HEK293 (cell line): ENCODE measurements around the gene ANKRD11.

Experiments used
- CTCF ChIA-PET: fragments of 350-600 bp; formaldehyde crosslinking; extraction: SDS; loops from one replicate; lab custom pipeline; 2021; ENCODE audit warnings: antibody characterized with exemption; lab: Yijun Ruan, JAX
- POLR2A ChIA-PET: fragments of 300-600 bp; formaldehyde crosslinking; extraction: SDS; loops from one replicate; lab custom pipeline; 2020; ENCODE audit warnings: antibody characterized with exemption, inconsistent platforms; lab: Yijun Ruan, JAX
- H3K27ac ChIP-seq: fragments of 200-500 bp; sonication (Bioruptor generic); 2 replicates; pipeline ENCODE4 v1.5.1; 2014; ENCODE audit warnings: low read depth, low read length, control low read depth, inconsistent platforms; ENCODE audit errors: extremely low read depth
- H3K36me3 ChIP-seq, 2 experiments: fragments of 200-500 bp in 1 of 2; sonication (Bioruptor generic) in 1 of 2; 1 replicate in 1 of 2; 2 replicates in 1 of 2; pipeline ENCODE4 v1.5.1; 2014 to 2017; ENCODE audit warnings: inconsistent platforms in 2 of 2, low read length in 2 of 2; ENCODE audit not compliant: control insufficient read depth in 2 of 2, insufficient read depth in 1 of 2
- H3K4me1 ChIP-seq: fragments of 200-500 bp; sonication (Bioruptor generic); 2 replicates; pipeline ENCODE4 v1.5.1; 2014; ENCODE audit warnings: mild to moderate bottlenecking, low read length, inconsistent platforms; ENCODE audit not compliant: control insufficient read depth, insufficient read depth
- H3K4me3 ChIP-seq: 2 replicates; pipeline ENCODE4 v1.5.1; 2011; ENCODE audit warnings: low read depth, mild to moderate bottlenecking, control low read depth, low read length, moderate library complexity
- H3K9me3 ChIP-seq: fragments of 200-500 bp; sonication (Bioruptor generic); 2 replicates; pipeline ENCODE4 v1.5.1; 2014; ENCODE audit warnings: low read depth, low read length, inconsistent platforms; ENCODE audit not compliant: control insufficient read depth, insufficient read depth
- AEBP2 ChIP-seq: fragments of 450-650 bp; formaldehyde crosslinking; IDR thresholded peaks from 2 replicates; pipeline ENCODE4 v1.5.1; 2016; ENCODE audit warnings: missing biosample characterization, missing genetic modification characterization, borderline replicate concordance
- BCL6B ChIP-seq: fragments of 450-650 bp; formaldehyde crosslinking; IDR thresholded peaks from 2 replicates; pipeline ENCODE4 v1.5.1; 2017; ENCODE audit warnings: missing biosample characterization, missing genetic modification characterization
- GFI1B ChIP-seq: fragments of 450-650 bp; formaldehyde crosslinking; IDR thresholded peaks from 2 replicates; pipeline ENCODE4 v1.5.1; 2016; ENCODE audit warnings: missing biosample characterization, missing genetic modification characterization
- IKZF3 ChIP-seq: fragments of 450-650 bp; IDR thresholded peaks from 2 replicates; pipeline ENCODE4 v1.5.0; 2018; ENCODE audit warnings: missing biosample characterization, mild to moderate bottlenecking, missing genetic modification characterization, moderate library complexity
- KLF7 ChIP-seq: fragments of 450-650 bp; formaldehyde crosslinking; IDR thresholded peaks from 2 replicates; pipeline ENCODE4 v1.5.1; 2016; ENCODE audit warnings: missing biosample characterization, missing genetic modification characterization, borderline replicate concordance
- PRDM10 ChIP-seq: fragments of 450-650 bp; formaldehyde crosslinking; IDR thresholded peaks from 2 replicates; pipeline ENCODE4 v1.5.1; 2016; ENCODE audit warnings: missing biosample characterization, missing genetic modification characterization
- RBAK ChIP-seq: fragments of 450-650 bp; formaldehyde crosslinking; IDR thresholded peaks from 2 replicates; pipeline ENCODE4 v1.5.1; 2016; ENCODE audit warnings: missing biosample characterization, missing genetic modification characterization
- TCF7L2 ChIP-seq: IDR thresholded peaks from 2 replicates; pipeline ENCODE4 v1.6.1; 2011; ENCODE audit warnings: low read depth, mild to moderate bottlenecking, inconsistent platforms, low read length, moderate library complexity, borderline replicate concordance
- ZBTB17 ChIP-seq: fragments of 450-650 bp; formaldehyde crosslinking; IDR thresholded peaks from 2 replicates; pipeline ENCODE4 v1.5.1; 2016; ENCODE audit warnings: missing biosample characterization, missing genetic modification characterization
- ZBTB7A ChIP-seq: fragments of 450-650 bp; formaldehyde crosslinking; IDR thresholded peaks from 2 replicates; pipeline ENCODE4 v1.5.1; 2016; ENCODE audit warnings: low read depth, missing biosample characterization, missing genetic modification characterization
- ZNF146 ChIP-seq: fragments of 450-650 bp; formaldehyde crosslinking; IDR thresholded peaks from 2 replicates; pipeline ENCODE4 v1.5.1; 2016; ENCODE audit warnings: missing biosample characterization, missing genetic modification characterization
- ZNF155 ChIP-seq: fragments of 450-650 bp; formaldehyde crosslinking; IDR thresholded peaks from 2 replicates; pipeline ENCODE4 v1.5.1; 2016; ENCODE audit warnings: missing biosample characterization, missing genetic modification characterization
- ZNF311 ChIP-seq: fragments of 450-650 bp; formaldehyde crosslinking; IDR thresholded peaks from 2 replicates; pipeline ENCODE4 v1.5.1; 2017; ENCODE audit warnings: missing biosample characterization, missing genetic modification characterization, borderline replicate concordance
- ZNF350 ChIP-seq: fragments of 450-650 bp; formaldehyde crosslinking; IDR thresholded peaks from 2 replicates; pipeline ENCODE4 v1.5.0; 2017; ENCODE audit warnings: missing biosample characterization, mild to moderate bottlenecking, missing genetic modification characterization
- ZNF366 ChIP-seq: fragments of 450-650 bp; formaldehyde crosslinking; conservative IDR thresholded peaks from 2 replicates; pipeline ENCODE4 v1.5.1; 2016; ENCODE audit warnings: missing biosample characterization, missing genetic modification characterization
- ZNF37A ChIP-seq: fragments of 450-650 bp; IDR thresholded peaks from 2 replicates; pipeline ENCODE4 v1.5.1; 2018; ENCODE audit warnings: missing biosample characterization, missing genetic modification characterization
- ZNF423 ChIP-seq: fragments of 450-650 bp; formaldehyde crosslinking; IDR thresholded peaks from 2 replicates; pipeline ENCODE4 v1.5.1; 2016; ENCODE audit warnings: missing biosample characterization, missing genetic modification characterization
- ZNF518A ChIP-seq: fragments of 450-650 bp; formaldehyde crosslinking; conservative IDR thresholded peaks from 2 replicates; pipeline ENCODE4 v1.5.1; 2016; ENCODE audit warnings: low read depth, missing biosample characterization, missing genetic modification characterization
- ZNF629 ChIP-seq: fragments of 450-650 bp; formaldehyde crosslinking; IDR thresholded peaks from 2 replicates; pipeline ENCODE4 v1.5.1; 2017; ENCODE audit warnings: missing biosample characterization, missing genetic modification characterization
- ZNF654 ChIP-seq: fragments of 450-650 bp; formaldehyde crosslinking; IDR thresholded peaks from 2 replicates; pipeline ENCODE4 v1.5.1; 2016; ENCODE audit warnings: low read depth, missing biosample characterization, missing genetic modification characterization
- ZNF664 ChIP-seq: fragments of 450-650 bp; formaldehyde crosslinking; IDR thresholded peaks from 2 replicates; pipeline ENCODE4 v1.5.1; 2016; ENCODE audit warnings: missing biosample characterization, missing genetic modification characterization
- ZNF670 ChIP-seq: fragments of 450-650 bp; formaldehyde crosslinking; IDR thresholded peaks from 2 replicates; pipeline ENCODE4 v1.5.1; 2016; ENCODE audit warnings: missing biosample characterization, missing genetic modification characterization, low read depth
- ZNF791 ChIP-seq: fragments of 450-650 bp; formaldehyde crosslinking; IDR thresholded peaks from 2 replicates; pipeline ENCODE4 v1.5.1; 2016; ENCODE audit warnings: missing biosample characterization, missing genetic modification characterization

Gene ANKRD11

GRCh38 chr16:89344458-89344834 lies 145.9 kb downstream of the ANKRD11 start:
- Histone ChIP-seq H3K36me3 (no peaks in the 10 kb centered on the region; a peak in 1 of 3 replicates), H3K4me1 (peaks cover 22% of the 10 kb centered on the region), H3K4me3 (no peak overlapping the region), H3K27ac (no peak overlapping the region; the same call in 1 of the 2 replicates), H3K9me3 (no peaks in the 10 kb centered on the region)
- ChIA-PET POLR2A (interaction anchor here (1.6 kb wide), 1 partner anchor 163 kb away, joined by 5 read pairs; the partner anchor contains the start of gene SPG7), CTCF (no interaction called here)
- TF ChIP-seq ZNF654 (tag by site-specific recombination) (no peak), ZNF791 (no peak), ZBTB7A (tag by site-specific recombination) (no peak), ZNF350 (tag by site-specific recombination) (no peak), ZNF366 (no peak), ZNF146 (tag by site-specific recombination) (no peak), RBAK (tag by site-specific recombination) (no peak), IKZF3 (tag by site-specific recombination) (no peak), ZNF670 (no peak), ZNF629 (tag by site-specific recombination) (no peak), KLF7 (tag by site-specific recombination) (no peak), ZNF37A (no peak), BCL6B (no peak), TCF7L2 (no peak), ZBTB17 (tag by site-specific recombination) (no peak), GFI1B (tag by site-specific recombination) (no peak)

GRCh38 chr16:89343501-89344457 lies 146.6 kb downstream of the ANKRD11 start:
- Histone ChIP-seq H3K36me3 (no peaks in the 10 kb centered on the region; a peak in 1 of 3 replicates), H3K4me3 (peak overlapping the region; percentile 32), H3K9me3 (no peaks in the 10 kb centered on the region), H3K4me1 (peaks cover 22% of the 10 kb centered on the region), H3K27ac (peak overlapping the region; percentile 49; the same call in 1 of the 2 replicates)
- ChIA-PET CTCF (interaction anchor here (0.6 kb wide), 1 partner anchor 151 kb away, joined by 4 read pairs; no protein-coding TSS in a partner anchor), POLR2A (interaction anchor here (0.6 to 1.6 kb wide), 6 partner anchors 13 to 164 kb away, joined by 3 to 5 read pairs (median 3); partner anchors contain the start of gene SPG7)
- TF ChIP-seq ZNF311 (tag by site-specific recombination) (no peak), AEBP2 (tag by site-specific recombination) (no peak), PRDM10 (tag by site-specific recombination) (no peak), ZNF423 (tag by site-specific recombination) (no peak), ZNF664 (no peak), ZNF155 (tag by site-specific recombination) (no peak), ZNF518A (tag by site-specific recombination) (no peak), ZNF670 (no peak)
